ENCODE measurements around the gene ATP9B. TPM values are rescaled to one million over a fixed set of nuclear protein-coding genes. Genes with fewer than 3 reads are reported as not detected.

The ATP9B gene
- total RNA-seq, 2 donors from 2014 or later: 22.5 to 72.9 TPM

DNA sequence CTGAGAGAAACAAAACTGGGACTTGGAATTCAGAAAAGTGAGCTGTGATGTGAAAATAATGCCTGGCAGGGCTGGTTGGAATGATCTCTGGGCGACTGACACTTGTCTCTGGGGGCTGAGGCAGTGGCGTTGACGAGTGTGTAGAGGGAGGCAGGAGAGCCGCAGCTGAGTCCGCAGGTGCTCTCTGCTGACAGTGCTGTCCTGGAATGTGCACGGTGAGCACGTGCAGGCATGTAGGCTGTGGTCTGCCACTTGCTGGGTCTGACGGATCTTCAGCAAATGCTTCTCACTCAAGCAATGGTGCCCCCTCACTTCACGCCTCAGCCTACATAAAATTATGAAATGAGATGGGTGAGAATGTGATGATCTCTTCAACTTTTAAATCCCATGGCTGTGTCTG, 38.5 kb upstream of the ATP9B start:
- H3K27me3 ChIP-seq (replicated peaks; ENCODE audit: insufficient read depth): no peaks in the 10 kb centered on the region
- H3K4me3 ChIP-seq: no peak overlapping the region
- H3K36me3 ChIP-seq: no peaks in the 10 kb centered on the region
- H3K27ac ChIP-seq: no peak overlapping the region
- H3K4me1 ChIP-seq (ENCODE audit: control insufficient read depth in 1 of 2, low read depth in 2 of 2): no peaks in the 10 kb centered on the region
- peaks cover 5% of the 10 kb centered on the region for H3K9me3 ChIP-seq
- DNase-seq (ENCODE audit: low spot score) (no peak), ATAC-seq (ENCODE audit: insufficient number of reproducible peaks, low FRiP score, low read depth) (no peak)
- TF ChIP-seq, protein P1, sequence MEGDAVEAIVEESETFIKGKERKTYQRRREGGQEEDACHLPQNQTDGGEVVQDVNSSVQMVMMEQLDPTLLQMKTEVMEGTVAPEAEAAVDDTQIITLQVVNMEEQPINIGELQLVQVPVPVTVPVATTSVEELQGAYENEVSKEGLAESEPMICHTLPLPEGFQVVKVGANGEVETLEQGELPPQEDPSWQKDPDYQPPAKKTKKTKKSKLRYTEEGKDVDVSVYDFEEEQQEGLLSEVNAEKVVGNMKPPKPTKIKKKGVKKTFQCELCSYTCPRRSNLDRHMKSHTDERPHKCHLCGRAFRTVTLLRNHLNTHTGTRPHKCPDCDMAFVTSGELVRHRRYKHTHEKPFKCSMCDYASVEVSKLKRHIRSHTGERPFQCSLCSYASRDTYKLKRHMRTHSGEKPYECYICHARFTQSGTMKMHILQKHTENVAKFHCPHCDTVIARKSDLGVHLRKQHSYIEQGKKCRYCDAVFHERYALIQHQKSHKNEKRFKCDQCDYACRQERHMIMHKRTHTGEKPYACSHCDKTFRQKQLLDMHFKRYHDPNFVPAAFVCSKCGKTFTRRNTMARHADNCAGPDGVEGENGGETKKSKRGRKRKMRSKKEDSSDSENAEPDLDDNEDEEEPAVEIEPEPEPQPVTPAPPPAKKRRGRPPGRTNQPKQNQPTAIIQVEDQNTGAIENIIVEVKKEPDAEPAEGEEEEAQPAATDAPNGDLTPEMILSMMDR (IDR thresholded peaks at IDR 0.05): no peak

DNA sequence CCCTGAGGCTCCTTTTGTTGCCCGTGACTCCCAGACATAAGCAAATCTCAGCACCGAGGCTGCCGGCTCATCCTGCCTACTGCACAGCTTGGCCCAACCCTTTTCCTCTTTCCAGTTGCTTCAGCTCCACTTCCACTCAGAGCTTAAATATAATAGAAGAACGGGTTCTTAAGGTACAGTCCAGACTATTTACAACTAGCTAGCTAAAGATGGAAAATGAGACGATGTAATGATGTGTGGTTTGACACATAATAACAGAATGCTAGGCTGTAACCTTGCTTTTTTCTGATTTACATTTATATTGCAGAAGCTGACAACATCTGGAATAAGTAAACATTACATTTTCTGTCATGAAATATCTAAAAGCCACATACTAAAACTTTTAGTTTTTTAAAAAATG, 26.9 kb upstream of the ATP9B start:
- no peak for DNase-seq (ENCODE audit: low spot score)
- TF ChIP-seq, protein P1 (IDR thresholded peaks at IDR 0.05): no peak
- Histone ChIP-seq H3K4me1 (ENCODE audit: control insufficient read depth in 1 of 2, low read depth in 2 of 2) (no peaks in the 10 kb centered on the region), H3K36me3 (no peaks in the 10 kb centered on the region), H3K9me3 (no peaks in the 10 kb centered on the region), H3K4me3 (no peak overlapping the region), H3K27ac (no peak overlapping the region), H3K27me3 (replicated peaks; ENCODE audit: insufficient read depth) (no peaks in the 10 kb centered on the region)
- ATAC-seq (ENCODE audit: insufficient number of reproducible peaks, low FRiP score, low read depth): no peak

DNA sequence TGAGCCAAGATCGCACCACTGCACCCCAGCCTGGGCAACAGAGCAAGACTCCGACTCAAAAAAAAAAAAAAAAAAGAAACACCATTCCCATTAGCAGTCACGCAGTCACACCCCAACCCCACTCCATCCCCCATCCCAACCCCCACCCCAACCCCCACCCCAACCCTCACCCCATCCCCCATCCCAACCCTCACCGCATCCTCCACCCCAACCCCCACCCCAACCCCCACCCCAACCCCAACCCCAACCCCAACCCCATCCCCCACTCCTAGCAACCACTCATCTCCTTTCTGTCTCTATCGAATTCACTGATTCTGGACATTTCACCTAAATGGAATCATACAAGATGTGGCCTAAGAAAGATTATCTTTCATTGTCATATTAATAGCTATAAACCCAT, 25.9 kb upstream of the ATP9B start:
- ATAC-seq (ENCODE audit: insufficient number of reproducible peaks, low FRiP score, low read depth): no peak
- Histone ChIP-seq H3K36me3 (no peaks in the 10 kb centered on the region), H3K27ac (no peak overlapping the region), H3K9me3 (no peaks in the 10 kb centered on the region), H3K27me3 (replicated peaks; ENCODE audit: insufficient read depth) (no peaks in the 10 kb centered on the region), H3K4me3 (no peak overlapping the region), H3K4me1 (ENCODE audit: control insufficient read depth in 1 of 2, low read depth in 2 of 2) (no peaks in the 10 kb centered on the region)
- no peak for DNase-seq (ENCODE audit: low spot score)
- TF ChIP-seq, protein P1 (IDR thresholded peaks at IDR 0.05): no peak

- no peaks in the 10 kb centered on the region for H3K36me3 ChIP-seq
- no peaks in the 10 kb centered on the region for H3K9me3 ChIP-seq
- DNase-seq (ENCODE audit: low spot score): no peak
- H3K4me3 ChIP-seq: no peak overlapping the region
- no peak overlapping the region for H3K27ac ChIP-seq
- H3K4me1 ChIP-seq (ENCODE audit: control insufficient read depth in 1 of 2, low read depth in 2 of 2): no peaks in the 10 kb centered on the region
- H3K27me3 ChIP-seq (replicated peaks; ENCODE audit: insufficient read depth): no peaks in the 10 kb centered on the region
- no peak for ATAC-seq (ENCODE audit: insufficient number of reproducible peaks, low FRiP score, low read depth)
- TF ChIP-seq, protein P1 (IDR thresholded peaks at IDR 0.05): no peak
These were observed 22.7 kb upstream of the ATP9B start for GRCh38 chr18:79046522-79046921.

GRCh38 chr18:79047556-79048244, 21.5 kb upstream of the ATP9B start:
- Histone ChIP-seq H3K9me3 (no peaks in the 10 kb centered on the region), H3K4me1 (ENCODE audit: control insufficient read depth in 1 of 2, low read depth in 2 of 2) (no peaks in the 10 kb centered on the region), H3K27ac (no peak overlapping the region), H3K27me3 (replicated peaks; ENCODE audit: insufficient read depth) (no peaks in the 10 kb centered on the region), H3K36me3 (no peaks in the 10 kb centered on the region), H3K4me3 (no peak overlapping the region)
- no peak for ATAC-seq (ENCODE audit: insufficient number of reproducible peaks, low FRiP score, low read depth)
- TF ChIP-seq, protein P1 (IDR thresholded peaks at IDR 0.05): no peak
- no peak for DNase-seq (ENCODE audit: low spot score)

Data from thoracic aorta (tissue), 2 donors.